ENCODE measurements around the gene KLRC2. TPM values are rescaled to one million over a fixed set of nuclear protein-coding genes. Genes with fewer than 3 reads are reported as not detected.

The KLRC2 gene
- total and polyA plus RNA-seq, 2 experiments from 2014 or later = not detected

GRCh38 chr12:10469701-10470100, 33.9 kb upstream of the KLRC2 start (continued):
- TF ChIP-seq, protein P1, sequence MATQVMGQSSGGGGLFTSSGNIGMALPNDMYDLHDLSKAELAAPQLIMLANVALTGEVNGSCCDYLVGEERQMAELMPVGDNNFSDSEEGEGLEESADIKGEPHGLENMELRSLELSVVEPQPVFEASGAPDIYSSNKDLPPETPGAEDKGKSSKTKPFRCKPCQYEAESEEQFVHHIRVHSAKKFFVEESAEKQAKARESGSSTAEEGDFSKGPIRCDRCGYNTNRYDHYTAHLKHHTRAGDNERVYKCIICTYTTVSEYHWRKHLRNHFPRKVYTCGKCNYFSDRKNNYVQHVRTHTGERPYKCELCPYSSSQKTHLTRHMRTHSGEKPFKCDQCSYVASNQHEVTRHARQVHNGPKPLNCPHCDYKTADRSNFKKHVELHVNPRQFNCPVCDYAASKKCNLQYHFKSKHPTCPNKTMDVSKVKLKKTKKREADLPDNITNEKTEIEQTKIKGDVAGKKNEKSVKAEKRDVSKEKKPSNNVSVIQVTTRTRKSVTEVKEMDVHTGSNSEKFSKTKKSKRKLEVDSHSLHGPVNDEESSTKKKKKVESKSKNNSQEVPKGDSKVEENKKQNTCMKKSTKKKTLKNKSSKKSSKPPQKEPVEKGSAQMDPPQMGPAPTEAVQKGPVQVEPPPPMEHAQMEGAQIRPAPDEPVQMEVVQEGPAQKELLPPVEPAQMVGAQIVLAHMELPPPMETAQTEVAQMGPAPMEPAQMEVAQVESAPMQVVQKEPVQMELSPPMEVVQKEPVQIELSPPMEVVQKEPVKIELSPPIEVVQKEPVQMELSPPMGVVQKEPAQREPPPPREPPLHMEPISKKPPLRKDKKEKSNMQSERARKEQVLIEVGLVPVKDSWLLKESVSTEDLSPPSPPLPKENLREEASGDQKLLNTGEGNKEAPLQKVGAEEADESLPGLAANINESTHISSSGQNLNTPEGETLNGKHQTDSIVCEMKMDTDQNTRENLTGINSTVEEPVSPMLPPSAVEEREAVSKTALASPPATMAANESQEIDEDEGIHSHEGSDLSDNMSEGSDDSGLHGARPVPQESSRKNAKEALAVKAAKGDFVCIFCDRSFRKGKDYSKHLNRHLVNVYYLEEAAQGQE (IDR thresholded peaks at IDR 0.05; ENCODE audit: unreplicated experiment) = no peak
- TF ChIP-seq CREB1 (CRISPR knock-in tag; IDR thresholded peaks at IDR 0.05; ENCODE audit: low read depth) = no peak

- no peaks in the 10 kb centered on the region for H3F3A ChIP-seq (replicated peaks; ENCODE audit: low read depth)
- H2AFZ ChIP-seq = no peak overlapping the region
- Mint-ChIP-seq H3K4me1 (no peaks in the 10 kb centered on the region), H3K36me3 (ENCODE audit: low read depth) (no peaks in the 10 kb centered on the region), H3K27me3 (ENCODE audit: insufficient read depth, low read depth, poor library complexity) (no peaks in the 10 kb centered on the region), H3K9me3 (peaks cover 5% of the 10 kb centered on the region; the same call in 2 of the 3 replicates), H3K4me3 (no peak overlapping the region), H3K27ac (no peak overlapping the region)
- H3K4me1 ChIP-seq (ENCODE audit: insufficient read depth) = no peaks in the 10 kb centered on the region
- no peaks in the 10 kb centered on the region for H3K27me3 ChIP-seq (ENCODE audit: insufficient read depth)
- H4K20me1 ChIP-seq (replicated peaks; ENCODE audit: insufficient read depth) = no peaks in the 10 kb centered on the region
- ATAC-seq = no peak
- H3K9me2 ChIP-seq (ENCODE audit: insufficient read depth) = 0 out of 2 replicates have a peak, but pooled peaks cover 9% of the 10 kb centered on the region
- H3K79me2 ChIP-seq (replicated peaks; ENCODE audit: insufficient read depth) = no peaks in the 10 kb centered on the region
- DNase-seq (ENCODE audit: low spot score) = no peak
- H3K36me3 ChIP-seq (ENCODE audit: insufficient read depth) = no peaks in the 10 kb centered on the region
- H3K4me2 ChIP-seq = no peak overlapping the region
- H3K27ac ChIP-seq (ENCODE audit: low read depth) = no peak overlapping the region
- H3K4me3 ChIP-seq = no peak overlapping the region
- TF ChIP-seq, protein P2, sequence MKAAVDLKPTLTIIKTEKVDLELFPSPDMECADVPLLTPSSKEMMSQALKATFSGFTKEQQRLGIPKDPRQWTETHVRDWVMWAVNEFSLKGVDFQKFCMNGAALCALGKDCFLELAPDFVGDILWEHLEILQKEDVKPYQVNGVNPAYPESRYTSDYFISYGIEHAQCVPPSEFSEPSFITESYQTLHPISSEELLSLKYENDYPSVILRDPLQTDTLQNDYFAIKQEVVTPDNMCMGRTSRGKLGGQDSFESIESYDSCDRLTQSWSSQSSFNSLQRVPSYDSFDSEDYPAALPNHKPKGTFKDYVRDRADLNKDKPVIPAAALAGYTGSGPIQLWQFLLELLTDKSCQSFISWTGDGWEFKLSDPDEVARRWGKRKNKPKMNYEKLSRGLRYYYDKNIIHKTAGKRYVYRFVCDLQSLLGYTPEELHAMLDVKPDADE (IDR thresholded peaks at IDR 0.05) = no peak
- TF ChIP-seq POLR2AphosphoS5 (IDR thresholded peaks at IDR 0.05; ENCODE audit: low read depth) = no peak
- TF ChIP-seq EZH2phosphoT487 (IDR thresholded peaks at IDR 0.05; ENCODE audit: unreplicated experiment) = no peak
- TF ChIP-seq, protein P3, sequence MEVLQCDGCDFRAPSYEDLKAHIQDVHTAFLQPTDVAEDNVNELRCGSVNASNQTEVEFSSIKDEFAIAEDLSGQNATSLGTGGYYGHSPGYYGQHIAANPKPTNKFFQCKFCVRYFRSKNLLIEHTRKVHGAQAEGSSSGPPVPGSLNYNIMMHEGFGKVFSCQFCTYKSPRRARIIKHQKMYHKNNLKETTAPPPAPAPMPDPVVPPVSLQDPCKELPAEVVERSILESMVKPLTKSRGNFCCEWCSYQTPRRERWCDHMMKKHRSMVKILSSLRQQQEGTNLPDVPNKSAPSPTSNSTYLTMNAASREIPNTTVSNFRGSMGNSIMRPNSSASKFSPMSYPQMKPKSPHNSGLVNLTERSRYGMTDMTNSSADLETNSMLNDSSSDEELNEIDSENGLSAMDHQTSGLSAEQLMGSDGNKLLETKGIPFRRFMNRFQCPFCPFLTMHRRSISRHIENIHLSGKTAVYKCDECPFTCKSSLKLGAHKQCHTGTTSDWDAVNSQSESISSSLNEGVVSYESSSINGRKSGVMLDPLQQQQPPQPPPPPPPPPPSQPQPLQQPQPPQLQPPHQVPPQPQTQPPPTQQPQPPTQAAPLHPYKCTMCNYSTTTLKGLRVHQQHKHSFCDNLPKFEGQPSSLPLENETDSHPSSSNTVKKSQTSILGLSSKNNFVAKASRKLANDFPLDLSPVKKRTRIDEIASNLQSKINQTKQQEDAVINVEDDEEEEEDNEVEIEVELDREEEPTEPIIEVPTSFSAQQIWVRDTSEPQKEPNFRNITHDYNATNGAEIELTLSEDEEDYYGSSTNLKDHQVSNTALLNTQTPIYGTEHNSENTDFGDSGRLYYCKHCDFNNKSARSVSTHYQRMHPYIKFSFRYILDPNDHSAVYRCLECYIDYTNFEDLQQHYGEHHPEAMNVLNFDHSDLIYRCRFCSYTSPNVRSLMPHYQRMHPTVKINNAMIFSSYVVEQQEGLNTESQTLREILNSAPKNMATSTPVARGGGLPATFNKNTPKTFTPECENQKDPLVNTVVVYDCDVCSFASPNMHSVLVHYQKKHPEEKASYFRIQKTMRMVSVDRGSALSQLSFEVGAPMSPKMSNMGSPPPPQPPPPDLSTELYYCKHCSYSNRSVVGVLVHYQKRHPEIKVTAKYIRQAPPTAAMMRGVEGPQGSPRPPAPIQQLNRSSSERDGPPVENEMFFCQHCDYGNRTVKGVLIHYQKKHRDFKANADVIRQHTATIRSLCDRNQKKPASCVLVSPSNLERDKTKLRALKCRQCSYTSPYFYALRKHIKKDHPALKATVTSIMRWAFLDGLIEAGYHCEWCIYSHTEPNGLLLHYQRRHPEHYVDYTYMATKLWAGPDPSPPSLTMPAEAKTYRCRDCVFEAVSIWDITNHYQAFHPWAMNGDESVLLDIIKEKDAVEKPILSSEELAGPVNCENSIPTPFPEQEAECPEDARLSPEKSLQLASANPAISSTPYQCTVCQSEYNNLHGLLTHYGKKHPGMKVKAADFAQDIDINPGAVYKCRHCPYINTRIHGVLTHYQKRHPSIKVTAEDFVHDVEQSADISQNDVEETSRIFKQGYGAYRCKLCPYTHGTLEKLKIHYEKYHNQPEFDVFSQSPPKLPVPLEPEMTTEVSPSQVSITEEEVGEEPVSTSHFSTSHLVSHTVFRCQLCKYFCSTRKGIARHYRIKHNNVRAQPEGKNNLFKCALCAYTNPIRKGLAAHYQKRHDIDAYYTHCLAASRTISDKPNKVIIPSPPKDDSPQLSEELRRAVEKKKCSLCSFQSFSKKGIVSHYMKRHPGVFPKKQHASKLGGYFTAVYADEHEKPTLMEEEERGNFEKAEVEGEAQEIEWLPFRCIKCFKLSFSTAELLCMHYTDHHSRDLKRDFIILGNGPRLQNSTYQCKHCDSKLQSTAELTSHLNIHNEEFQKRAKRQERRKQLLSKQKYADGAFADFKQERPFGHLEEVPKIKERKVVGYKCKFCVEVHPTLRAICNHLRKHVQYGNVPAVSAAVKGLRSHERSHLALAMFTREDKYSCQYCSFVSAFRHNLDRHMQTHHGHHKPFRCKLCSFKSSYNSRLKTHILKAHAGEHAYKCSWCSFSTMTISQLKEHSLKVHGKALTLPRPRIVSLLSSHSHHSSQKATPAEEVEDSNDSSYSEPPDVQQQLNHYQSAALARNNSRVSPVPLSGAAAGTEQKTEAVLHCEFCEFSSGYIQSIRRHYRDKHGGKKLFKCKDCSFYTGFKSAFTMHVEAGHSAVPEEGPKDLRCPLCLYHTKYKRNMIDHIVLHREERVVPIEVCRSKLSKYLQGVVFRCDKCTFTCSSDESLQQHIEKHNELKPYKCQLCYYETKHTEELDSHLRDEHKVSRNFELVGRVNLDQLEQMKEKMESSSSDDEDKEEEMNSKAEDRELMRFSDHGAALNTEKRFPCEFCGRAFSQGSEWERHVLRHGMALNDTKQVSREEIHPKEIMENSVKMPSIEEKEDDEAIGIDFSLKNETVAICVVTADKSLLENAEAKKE (CRISPR knock-in tag; IDR thresholded peaks at IDR 0.05) = no peak
- no peak for TF ChIP-seq EZH2 (IDR thresholded peaks at IDR 0.05; ENCODE audit: low read depth, unreplicated experiment)
- TF ChIP-seq CTCF (conservative IDR thresholded peaks at IDR 0.05; ENCODE audit: low read depth in 2 of 2) = no peak
- TF ChIP-seq, protein P1 (IDR thresholded peaks at IDR 0.05; ENCODE audit: unreplicated experiment) = no peak
Observed at GRCh38 chr12:10466311-10466710, 30.5 kb upstream of the KLRC2 start.
